MCF 10A (cell line): ENCODE data around the gene AJM1. TPM values are rescaled to one million over a fixed set of nuclear protein-coding genes. Genes with fewer than 3 reads are reported as not detected.

Experiments
- BruUV-seq: library from RNA; stranded (reverse); fragments of 400-500 nt; replicated peaks from 2 replicates; lab custom pipeline; 2021; lab: Mats Ljungman, UMichigan
- CTCF ChIA-PET: fragments of 300-600 bp; sonication (Branson Sonifier 250); formaldehyde crosslinking; extraction: SDS; loops from one replicate; lab custom pipeline; 2021; ENCODE audit warnings: antibody characterized with exemption, inconsistent platforms; lab: Yijun Ruan, JAX
- POLR2A ChIA-PET: fragments of 300-600, 350-650 bp; sonication (Branson Sonifier 250); formaldehyde crosslinking; extraction: SDS; loops from one replicate; lab custom pipeline; 2020; ENCODE audit warnings: antibody characterized with exemption, inconsistent platforms; lab: Yijun Ruan, JAX
- DNase-seq: peaks from one replicate; pipeline ENCODE4 v3.0.0-alpha.2; 2018; ENCODE audit not compliant: unreplicated experiment
- H3K27ac Mint-ChIP-seq: one replicate; pipeline ENCODE4 v1.8.0; 2022; ENCODE audit warnings: mild to moderate bottlenecking, low read depth, mixed read lengths; ENCODE audit not compliant: unreplicated experiment
- H3K27me3 Mint-ChIP-seq: one replicate; pipeline ENCODE4 v1.8.0; 2022; ENCODE audit warnings: mixed read lengths; ENCODE audit not compliant: insufficient read depth, unreplicated experiment
- H3K36me3 Mint-ChIP-seq: one replicate; pipeline ENCODE4 v1.8.0; 2022; ENCODE audit warnings: mild to moderate bottlenecking, moderate library complexity, mixed read lengths; ENCODE audit not compliant: insufficient read depth, unreplicated experiment
- H3K4me1 Mint-ChIP-seq: one replicate; pipeline ENCODE4 v1.8.0; 2022; ENCODE audit warnings: mixed read lengths; ENCODE audit not compliant: insufficient read depth, unreplicated experiment
- H3K4me3 Mint-ChIP-seq: one replicate; pipeline ENCODE4 v1.8.0; 2022; ENCODE audit warnings: mild to moderate bottlenecking, moderate library complexity, mixed read lengths; ENCODE audit not compliant: unreplicated experiment
- H3K9me3 Mint-ChIP-seq: one replicate; pipeline ENCODE4 v1.8.0; 2022; ENCODE audit warnings: mixed read lengths; ENCODE audit not compliant: unreplicated experiment
- intact Hi-C: fragments of 100-400 bp; cut with micrococcal nuclease; formaldehyde crosslinking; loops from 2 replicates; pipeline ENCODE4 v1.14.1; 2022
- total RNA-seq: library from RNA; stranded (reverse); gene quantifications from 2 replicates; pipeline ENCODE4 v1.2.3, GENCODE V29; 2022
- TF ChIP-seq, protein P1 (sequence below): fragments of 200-600 bp; IDR thresholded peaks from one replicate; pipeline ENCODE4 v1.8.0; 2022; ENCODE audit warnings: antibody characterized with exemption, mild to moderate bottlenecking; ENCODE audit not compliant: unreplicated experiment

The AJM1 gene
- total RNA-seq, 1 experiment from 2014 or later, result 5.7 TPM

DNA sequence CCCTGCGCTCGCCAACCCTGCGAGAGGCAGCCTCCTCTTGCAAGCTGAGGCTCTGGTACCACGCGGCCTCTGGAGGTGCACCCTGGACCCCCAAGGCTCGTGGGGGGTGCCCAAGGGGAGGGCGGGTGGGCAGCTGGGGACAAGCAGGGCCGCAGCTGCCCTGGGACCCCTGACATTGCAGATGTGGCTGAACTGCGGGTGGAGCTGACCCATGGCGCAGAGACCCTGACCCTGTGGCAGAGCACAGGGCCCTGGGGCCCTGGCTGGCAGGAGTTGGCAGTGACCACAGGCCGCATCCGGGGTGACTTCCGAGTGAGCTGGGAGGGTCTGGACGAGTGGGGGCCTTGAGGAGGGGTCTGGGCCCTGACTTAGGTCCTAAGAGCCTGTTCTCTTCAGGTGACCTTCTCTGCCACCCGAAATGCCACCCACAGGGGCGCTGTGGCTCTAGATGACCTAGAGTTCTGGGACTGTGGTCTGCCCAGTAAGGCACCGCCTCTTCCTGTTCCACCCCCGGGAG is 11.4 kb downstream of the AJM1 start:
- Mint-ChIP-seq H3K27ac (no peak overlapping the region), H3K4me3 (no peak overlapping the region), H3K27me3 (no peaks in the 10 kb centered on the region), H3K4me1 (no peaks in the 10 kb centered on the region), H3K36me3 (peaks cover 24% of the 10 kb centered on the region), H3K9me3 (no peaks in the 10 kb centered on the region)
- CTCF ChIA-PET, result interaction anchor here (0.7 to 0.9 kb wide), 2 partner anchors 10 to 66 kb away, joined by 3 read pairs; no protein-coding TSS in a partner anchor
- no TSS peak for BruUV-seq
- intact Hi-C loops, result no loop called here
- POLR2A ChIA-PET, result no interaction called here
- TF ChIP-seq, protein P1, sequence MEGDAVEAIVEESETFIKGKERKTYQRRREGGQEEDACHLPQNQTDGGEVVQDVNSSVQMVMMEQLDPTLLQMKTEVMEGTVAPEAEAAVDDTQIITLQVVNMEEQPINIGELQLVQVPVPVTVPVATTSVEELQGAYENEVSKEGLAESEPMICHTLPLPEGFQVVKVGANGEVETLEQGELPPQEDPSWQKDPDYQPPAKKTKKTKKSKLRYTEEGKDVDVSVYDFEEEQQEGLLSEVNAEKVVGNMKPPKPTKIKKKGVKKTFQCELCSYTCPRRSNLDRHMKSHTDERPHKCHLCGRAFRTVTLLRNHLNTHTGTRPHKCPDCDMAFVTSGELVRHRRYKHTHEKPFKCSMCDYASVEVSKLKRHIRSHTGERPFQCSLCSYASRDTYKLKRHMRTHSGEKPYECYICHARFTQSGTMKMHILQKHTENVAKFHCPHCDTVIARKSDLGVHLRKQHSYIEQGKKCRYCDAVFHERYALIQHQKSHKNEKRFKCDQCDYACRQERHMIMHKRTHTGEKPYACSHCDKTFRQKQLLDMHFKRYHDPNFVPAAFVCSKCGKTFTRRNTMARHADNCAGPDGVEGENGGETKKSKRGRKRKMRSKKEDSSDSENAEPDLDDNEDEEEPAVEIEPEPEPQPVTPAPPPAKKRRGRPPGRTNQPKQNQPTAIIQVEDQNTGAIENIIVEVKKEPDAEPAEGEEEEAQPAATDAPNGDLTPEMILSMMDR, result no peak
- no peak for DNase-seq

DNA sequence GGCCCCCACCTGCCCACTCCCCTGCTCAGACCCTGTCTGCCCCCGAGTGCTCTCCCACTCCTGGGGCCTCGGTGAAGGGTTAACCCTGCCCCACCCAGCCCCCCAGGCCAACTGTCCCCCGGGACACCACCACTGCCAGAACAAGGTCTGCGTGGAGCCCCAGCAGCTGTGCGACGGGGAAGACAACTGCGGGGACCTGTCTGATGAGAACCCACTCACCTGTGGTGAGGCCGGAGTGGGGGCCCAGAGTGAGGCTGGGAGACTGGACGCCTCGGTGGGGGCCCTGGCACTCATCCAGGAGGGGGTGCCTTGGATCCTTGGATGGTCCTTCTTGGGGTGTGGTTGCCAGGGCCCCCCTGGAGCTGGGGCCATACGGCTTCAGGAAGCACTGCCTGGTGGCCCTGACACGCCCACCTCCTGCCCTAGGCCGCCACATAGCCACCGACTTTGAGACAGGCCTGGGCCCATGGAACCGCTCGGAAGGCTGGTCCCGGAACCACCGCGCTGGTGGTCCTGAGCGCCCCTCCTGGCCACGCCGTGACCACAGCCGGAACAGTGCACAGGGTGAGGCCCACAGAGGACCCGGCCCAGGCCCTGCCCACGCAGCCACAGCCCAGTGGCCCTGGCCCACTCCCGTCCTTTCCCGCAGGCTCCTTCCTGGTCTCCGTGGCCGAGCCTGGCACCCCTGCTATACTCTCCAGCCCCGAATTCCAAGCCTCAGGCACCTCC is 12.0 kb downstream of the AJM1 start:
- ChIA-PET CTCF (interaction anchor here (0.7 to 0.9 kb wide), 2 partner anchors 9 to 66 kb away, joined by 3 read pairs; no protein-coding TSS in a partner anchor), POLR2A (no interaction called here)
- TF ChIP-seq, protein P1, result no peak
- no peak overlapping the region for H3K27ac Mint-ChIP-seq
- no peaks in the 10 kb centered on the region for H3K4me1 Mint-ChIP-seq
- intact Hi-C loops, result no loop called here
- H3K27me3 Mint-ChIP-seq, result no peaks in the 10 kb centered on the region
- BruUV-seq, result no TSS peak
- peaks cover 19% of the 10 kb centered on the region for H3K36me3 Mint-ChIP-seq
- H3K9me3 Mint-ChIP-seq, result no peaks in the 10 kb centered on the region
- no peak overlapping the region for H3K4me3 Mint-ChIP-seq
- DNase-seq, result no peak

DNA sequence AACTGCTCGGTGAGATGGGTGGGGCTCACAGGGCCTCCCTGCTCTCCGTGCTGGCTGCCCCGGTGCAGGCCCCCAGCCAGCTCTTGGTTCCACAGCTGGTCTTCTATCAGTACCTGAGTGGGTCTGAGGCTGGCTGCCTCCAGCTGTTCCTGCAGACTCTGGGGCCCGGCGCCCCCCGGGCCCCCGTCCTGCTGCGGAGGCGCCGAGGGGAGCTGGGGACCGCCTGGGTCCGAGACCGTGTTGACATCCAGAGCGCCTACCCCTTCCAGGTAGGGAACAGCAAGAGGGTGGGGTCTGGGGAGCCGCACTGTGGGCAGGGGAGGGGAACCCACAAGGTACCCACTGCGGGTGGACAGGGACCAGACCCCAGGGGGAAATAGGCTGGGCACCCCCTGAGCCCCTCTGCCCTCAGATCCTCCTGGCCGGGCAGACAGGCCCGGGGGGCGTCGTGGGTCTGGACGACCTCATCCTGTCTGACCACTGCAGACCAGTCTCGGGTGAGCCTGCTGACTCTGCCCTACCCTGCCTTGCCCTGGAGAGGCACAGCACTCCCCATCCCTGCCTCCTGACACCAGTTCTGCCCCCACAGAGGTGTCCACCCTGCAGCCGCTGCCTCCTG is 12.7 kb downstream of the AJM1 start:
- CTCF ChIA-PET, result no interaction called here
- POLR2A ChIA-PET, result no interaction called here
- no TSS peak for BruUV-seq
- Mint-ChIP-seq H3K27ac (no peak overlapping the region), H3K27me3 (no peaks in the 10 kb centered on the region), H3K9me3 (no peaks in the 10 kb centered on the region), H3K4me1 (no peaks in the 10 kb centered on the region), H3K36me3 (peaks cover 12% of the 10 kb centered on the region), H3K4me3 (no peak overlapping the region)
- intact Hi-C loops, result no loop called here
- no peak for DNase-seq
- TF ChIP-seq, protein P1, result no peak

DNA sequence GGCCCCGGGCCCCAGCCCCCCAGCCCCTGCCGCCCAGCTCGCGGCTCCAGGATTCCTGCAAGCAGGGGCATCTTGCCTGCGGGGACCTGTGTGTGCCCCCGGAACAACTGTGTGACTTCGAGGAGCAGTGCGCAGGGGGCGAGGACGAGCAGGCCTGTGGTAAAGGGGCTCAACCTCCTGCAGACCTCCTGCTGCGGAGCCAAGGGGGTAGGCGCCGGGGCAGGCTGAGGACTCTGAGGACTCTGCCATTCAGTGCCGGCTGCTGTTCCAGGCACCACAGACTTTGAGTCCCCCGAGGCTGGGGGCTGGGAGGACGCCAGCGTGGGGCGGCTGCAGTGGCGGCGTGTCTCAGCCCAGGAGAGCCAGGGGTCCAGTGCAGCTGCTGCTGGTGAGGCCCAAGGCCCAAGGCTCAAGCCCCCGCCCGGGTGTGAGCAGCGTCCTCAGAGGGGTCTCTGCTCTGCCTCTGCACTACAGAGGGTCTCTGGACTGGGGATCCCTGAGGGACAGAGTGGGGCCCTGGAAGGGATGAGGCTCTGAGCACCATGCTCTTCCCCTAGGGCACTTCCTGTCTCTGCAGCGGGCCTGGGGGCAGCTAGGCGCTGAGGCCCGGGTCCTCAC is 13.3 kb downstream of the AJM1 start:
- TF ChIP-seq, protein P1, result no peak
- no TSS peak for BruUV-seq
- Mint-ChIP-seq H3K9me3 (no peaks in the 10 kb centered on the region), H3K27me3 (no peaks in the 10 kb centered on the region), H3K4me3 (no peak overlapping the region), H3K36me3 (peaks cover 6% of the 10 kb centered on the region), H3K4me1 (no peaks in the 10 kb centered on the region), H3K27ac (no peak overlapping the region)
- ChIA-PET POLR2A (interaction anchor here (0.8 to 0.9 kb wide), 3 partner anchors 9 to 17 kb away, joined by 3 to 4 read pairs (median 3); partner anchors contain the start of gene EDF1), CTCF (interaction anchor here (0.6 kb wide), 1 partner anchor 92 kb away, joined by 3 read pairs; no protein-coding TSS in a partner anchor)
- DNase-seq, result no peak
- intact Hi-C loops, result no loop called here
